ENCODE measurements around the gene ANKS1B. TPM values are rescaled to one million over a fixed set of nuclear protein-coding genes. Genes with fewer than 3 reads are reported as not detected.

ANKS1B gene
- total and polyA plus RNA-seq, 10 of the 15 experiments (the other 5 are each of a cell fraction or from before 2014, with no cell fraction given): 0.16 to 1.3 (median 0.82) TPM; not detected in 7

GRCh38 chr12:99722690-99723486 is 261.8 kb downstream of the ANKS1B start:
- 69% methylated on average over 9 of the region's 9 CpGs for WGBS (ENCODE audit: insufficient coverage, insufficient replicate concordance, low lambda C conversion rate, missing lambda C conversion rate)

More at GRCh38 chr12:99722690-99723486, 261.8 kb downstream of the ANKS1B start:
- in situ Hi-C loops (cut with MboI): no loop called here
- DNase-seq (ENCODE audit: low read depth, low spot score) (no peak), ATAC-seq (no peak), FAIRE-seq (no peak)
- H3K4me1 ChIP-seq (ENCODE audit: control insufficient read depth, insufficient read depth, low read length): no peaks in the 10 kb centered on the region
- H2AFZ ChIP-seq (ENCODE audit: control insufficient read depth, low read depth, low read length): no peak overlapping the region
- no peaks in the 10 kb centered on the region for H3K36me3 ChIP-seq (ENCODE audit: control insufficient read depth in 2 of 2, insufficient read depth in 2 of 2, low read length in 1 of 2)
- BruUV-seq (replicated peaks): no TSS peak
- H3K27me3 ChIP-seq (replicated peaks in 1 of 2; ENCODE audit: control insufficient read depth in 2 of 2, insufficient read depth in 2 of 2, low read length in 1 of 2): no peaks in the 10 kb centered on the region
- ChIA-PET SMC1A (ENCODE audit: uncharacterized antibody, unreplicated experiment) (no interaction called here), POLR2A (no interaction called here), CTCF (no interaction called here), RAD21 (ENCODE audit: unreplicated experiment) (no interaction called here)
- H3K4me2 ChIP-seq (ENCODE audit: control insufficient read depth, insufficient read depth): no peak overlapping the region
- H4K20me1 ChIP-seq (ENCODE audit: control insufficient read depth, insufficient read depth): no peaks in the 10 kb centered on the region
- H3K27ac ChIP-seq (ENCODE audit: control insufficient read depth, insufficient read depth): no peak overlapping the region
- no peak overlapping the region for H3K4me3 ChIP-seq
- TF ChIP-seq ZNF217 (IDR thresholded peaks at IDR 0.05): no peak
- TF ChIP-seq SMAD5 (IDR thresholded peaks at IDR 0.05; ENCODE audit: low read depth): no peak
- TF ChIP-seq FOXK2 (IDR thresholded peaks at IDR 0.05): no peak
- no peak for TF ChIP-seq LARP7 (IDR thresholded peaks at IDR 0.05)
- no peak for TF ChIP-seq POLR2AphosphoS5 (IDR thresholded peaks at IDR 0.05; ENCODE audit: low read length)
- TF ChIP-seq USF1 (IDR thresholded peaks at IDR 0.05; ENCODE audit: borderline replicate concordance, extremely low read length, insufficient read depth, low read depth, low read length): no peak
- TF ChIP-seq TAF1 (IDR thresholded peaks at IDR 0.05; ENCODE audit: borderline replicate concordance, low read depth, low read length): no peak
- no peak for TF ChIP-seq BHLHE40 (IDR thresholded peaks at IDR 0.05; ENCODE audit: borderline replicate concordance in 1 of 2, low read depth in 2 of 2, low read length in 1 of 2)
- TF ChIP-seq KDM1A (IDR thresholded peaks at IDR 0.05; ENCODE audit: borderline replicate concordance): no peak
- no peak for TF ChIP-seq CBFB (IDR thresholded peaks at IDR 0.05; ENCODE audit: low read depth)
- TF ChIP-seq PRDM15 (CRISPR knock-in tag; IDR thresholded peaks at IDR 0.05): no peak
- H3K79me2 ChIP-seq (ENCODE audit: control insufficient read depth, insufficient read depth, low read length): no peaks in the 10 kb centered on the region
- intact Hi-C loops (cut with micrococcal nuclease; ENCODE audit: unreplicated experiment): no loop called here
- no peak overlapping the region for H3K9ac ChIP-seq (ENCODE audit: control insufficient read depth, insufficient read depth, low read length)
- no peaks in the 10 kb centered on the region for H3K9me3 ChIP-seq (replicated peaks; ENCODE audit: control insufficient read depth, insufficient read depth, low read length)
